Fibroblast of the conjunctiva (primary cell): ENCODE data around the gene MGAT4A.
"Not testable (repeated sequence)": the region's sequence is repeated elsewhere in the genome, so short reads cannot be mapped to it uniquely, and the experiment has no call there.

Source experiments
- DNase-seq: peaks from one replicate; pipeline ENCODE4 v3.0.0-alpha.2; 2010; ENCODE audit warnings: low read depth

Gene MGAT4A

GRCh38 chr2:98702858-98703620 is 27.9 kb downstream of the MGAT4A start:
- DNase-seq, result no peak

- no peak for DNase-seq
Measured at GRCh38 chr2:98702127-98702802, 28.7 kb downstream of the MGAT4A start.

GRCh38 chr2:98701230-98701629 is 29.7 kb downstream of the MGAT4A start:
- DNase-seq, result peak; percentile 4

- no peak for DNase-seq
Measured at GRCh38 chr2:98698896-98699295, 32.0 kb downstream of the MGAT4A start.

GRCh38 chr2:98697651-98698337 is 33.1 kb downstream of the MGAT4A start:
- DNase-seq, result no peak

GRCh38 chr2:98696200-98696599 is 34.7 kb downstream of the MGAT4A start:
- no peak for DNase-seq

- no peak for DNase-seq
Measured at GRCh38 chr2:98695255-98695654, 35.7 kb downstream of the MGAT4A start.

GRCh38 chr2:98693477-98693876 is 37.5 kb downstream of the MGAT4A start:
- no peak for DNase-seq

- no peak for DNase-seq
Measured at GRCh38 chr2:98692090-98693054, 38.6 kb downstream of the MGAT4A start.

GRCh38 chr2:98691303-98691702 is 39.6 kb downstream of the MGAT4A start:
- DNase-seq, result no peak

- no peak for DNase-seq
Measured at GRCh38 chr2:98685930-98686887, 44.7 kb downstream of the MGAT4A start.

- DNase-seq, result no peak
Measured at GRCh38 chr2:98683728-98684127, 47.2 kb downstream of the MGAT4A start.

- DNase-seq, result no peak
Measured at GRCh38 chr2:98676742-98677141, 54.2 kb downstream of the MGAT4A start.

GRCh38 chr2:98674233-98674964 is 56.5 kb downstream of the MGAT4A start:
- DNase-seq, result no peak

- DNase-seq, result no peak
Measured at GRCh38 chr2:98669675-98670074, 61.3 kb downstream of the MGAT4A start.

GRCh38 chr2:98665677-98666076 is 65.3 kb downstream of the MGAT4A start:
- no peak for DNase-seq

GRCh38 chr2:98664323-98664722 is 66.6 kb downstream of the MGAT4A start:
- no peak for DNase-seq

GRCh38 chr2:98663511-98664090 is 67.3 kb downstream of the MGAT4A start:
- DNase-seq, result no peak

GRCh38 chr2:98659491-98659840 is 71.5 kb downstream of the MGAT4A start:
- DNase-seq, result not testable (repeated sequence)
